ENCODE measurements around the gene GIPC3.

The GIPC3 gene

GRCh38 chr19:3589949-3590348 is 4.7 kb downstream of the GIPC3 start:
- H3K4me3 ChIP-seq (replicated peaks in 1 of 2; ENCODE audit: low read depth in 2 of 2, low read length in 2 of 2), result no peak overlapping the region
- TF ChIP-seq CTCF (IDR thresholded peaks at IDR 0.05; ENCODE audit: low read depth, low read length), result no peak
- DNase-seq (ENCODE audit: low read depth in 2 of 2), result no peak

GRCh38 chr19:3590991-3591659 is 5.8 kb downstream of the GIPC3 start:
- no peak for DNase-seq (ENCODE audit: low read depth in 2 of 2)
- TF ChIP-seq CTCF (IDR thresholded peaks at IDR 0.05; ENCODE audit: low read depth, low read length), result no peak
- H3K4me3 ChIP-seq (replicated peaks in 1 of 2; ENCODE audit: low read depth in 2 of 2, low read length in 2 of 2), result no peak overlapping the region

- TF ChIP-seq CTCF (IDR thresholded peaks at IDR 0.05; ENCODE audit: low read depth, low read length), result no peak
- H3K4me3 ChIP-seq (replicated peaks in 1 of 2; ENCODE audit: low read depth in 2 of 2, low read length in 2 of 2), result no peak overlapping the region
- peak in 1 of 2 donors; percentile 50 for DNase-seq (ENCODE audit: low read depth in 2 of 2)
Measured at GRCh38 chr19:3591876-3592613, 6.8 kb downstream of the GIPC3 start.

- DNase-seq (ENCODE audit: low read depth in 2 of 2), result no peak
- TF ChIP-seq CTCF (IDR thresholded peaks at IDR 0.05; ENCODE audit: low read depth, low read length), result no peak
- no peak overlapping the region for H3K4me3 ChIP-seq (replicated peaks in 1 of 2; ENCODE audit: low read depth in 2 of 2, low read length in 2 of 2)
Measured at GRCh38 chr19:3593156-3593555, 7.9 kb downstream of the GIPC3 start.

- no peak overlapping the region for H3K4me3 ChIP-seq (replicated peaks in 1 of 2; ENCODE audit: low read depth in 2 of 2, low read length in 2 of 2)
- no peak for DNase-seq (ENCODE audit: low read depth in 2 of 2)
- TF ChIP-seq CTCF (IDR thresholded peaks at IDR 0.05; ENCODE audit: low read depth, low read length), result no peak
Measured at GRCh38 chr19:3595521-3596061, 10.3 kb downstream of the GIPC3 start.

GRCh38 chr19:3599776-3600187 is 14.5 kb downstream of the GIPC3 start:
- H3K4me3 ChIP-seq (replicated peaks in 1 of 2; ENCODE audit: low read depth in 2 of 2, low read length in 2 of 2), result no peak overlapping the region
- TF ChIP-seq CTCF (IDR thresholded peaks at IDR 0.05; ENCODE audit: low read depth, low read length), result peak; percentile 25
- no peak for DNase-seq (ENCODE audit: low read depth in 2 of 2)

Data from cardiac fibroblast (primary cell).